HG03432 (cell line): ENCODE results near the gene ATXN8OS.
"Not testable (repeated sequence)": the region's sequence is repeated elsewhere in the genome, so short reads cannot be mapped to it uniquely, and the experiment has no call there.

ENCODE experiments used
- ATAC-seq: cut with Tn5 transposase; IDR thresholded peaks from one replicate; pipeline ENCODE4 v1.9.1; 2021; ENCODE audit warnings: mild to moderate bottlenecking, moderate library complexity; ENCODE audit not compliant: unreplicated experiment

The ATXN8OS gene

DNA sequence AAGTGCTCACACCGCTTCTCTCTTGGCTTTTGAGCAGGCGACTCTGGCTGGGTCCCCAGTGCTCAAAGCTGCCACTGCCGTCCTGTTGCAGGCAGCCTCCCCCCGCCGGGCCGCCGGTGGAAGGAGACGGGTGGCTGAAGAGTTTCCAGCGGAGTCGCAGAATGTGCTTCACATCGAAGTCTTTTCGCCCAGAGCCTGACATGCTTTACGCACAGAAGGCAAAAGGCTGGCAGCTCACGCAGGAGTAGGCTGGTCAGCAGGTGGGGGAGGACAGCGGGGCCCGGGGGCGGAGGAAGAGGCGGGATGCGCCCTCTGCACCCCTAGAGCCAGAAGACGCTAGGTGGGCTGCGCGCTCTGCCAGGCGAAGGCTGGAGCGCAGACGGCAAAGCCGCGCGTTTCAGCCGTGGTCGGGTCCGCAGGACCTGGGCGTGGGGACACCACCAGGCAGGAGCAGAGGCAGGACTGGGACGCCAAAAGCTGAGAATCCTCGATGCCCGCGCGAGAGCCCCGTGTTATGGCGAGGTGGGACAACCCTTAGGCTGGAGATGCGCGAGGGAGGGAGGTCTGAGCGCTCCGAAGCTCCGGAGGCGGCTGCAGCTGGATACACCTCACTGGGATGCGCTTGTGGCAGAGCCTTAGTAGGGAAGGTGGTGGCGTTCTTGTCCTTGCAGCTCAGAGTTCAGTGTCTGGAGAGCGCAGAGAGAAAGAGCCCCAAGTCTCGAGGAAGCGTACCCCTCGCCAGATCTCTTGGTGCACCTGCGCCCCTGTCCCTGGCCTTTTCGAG is at the start of gene ATXN8OS:
Gene ATXN8OS (plus strand): TSS at position 329 of the 784 bp plus-strand sequence.
- ATAC-seq = no peak

DNA sequence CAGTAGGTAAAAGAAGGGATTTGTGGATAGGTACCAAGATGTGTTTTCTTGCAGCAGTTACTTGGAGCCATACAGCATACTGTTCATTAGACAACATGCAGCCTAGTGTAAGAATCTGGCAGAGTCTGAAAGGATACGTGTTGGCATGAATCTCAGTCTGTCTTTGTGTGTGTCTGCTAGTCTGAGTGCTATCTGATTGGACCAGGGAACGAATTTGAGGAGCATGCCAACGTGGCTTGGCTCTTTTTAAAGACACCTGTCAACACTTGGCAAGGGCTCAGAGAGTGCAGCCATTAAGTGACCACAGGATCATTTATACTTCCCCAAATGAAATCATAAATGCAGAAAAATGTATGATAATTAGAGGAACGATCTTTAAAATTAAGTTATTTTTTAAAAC is 27.6 kb upstream of the ATXN8OS start:
- ATAC-seq = no peak

DNA sequence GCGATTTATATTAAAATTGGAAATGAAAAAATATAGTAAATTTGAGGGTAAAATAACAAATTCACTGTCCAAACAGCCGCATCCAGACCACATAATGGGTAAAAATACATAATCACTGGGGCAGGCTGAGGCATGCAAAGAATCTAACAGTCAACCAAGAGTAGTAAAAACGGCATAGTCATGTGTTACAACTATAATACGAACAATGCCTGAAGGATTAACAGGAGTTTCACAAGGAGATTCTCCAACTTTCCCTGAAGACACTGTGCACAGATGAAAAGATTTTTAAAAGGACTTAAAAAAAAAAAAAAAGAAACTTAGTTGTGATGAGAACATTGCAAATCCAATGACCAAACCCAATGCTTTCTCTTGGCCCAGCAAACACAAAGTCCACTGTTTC is 20.4 kb upstream of the ATXN8OS start:
- no peak for ATAC-seq

DNA sequence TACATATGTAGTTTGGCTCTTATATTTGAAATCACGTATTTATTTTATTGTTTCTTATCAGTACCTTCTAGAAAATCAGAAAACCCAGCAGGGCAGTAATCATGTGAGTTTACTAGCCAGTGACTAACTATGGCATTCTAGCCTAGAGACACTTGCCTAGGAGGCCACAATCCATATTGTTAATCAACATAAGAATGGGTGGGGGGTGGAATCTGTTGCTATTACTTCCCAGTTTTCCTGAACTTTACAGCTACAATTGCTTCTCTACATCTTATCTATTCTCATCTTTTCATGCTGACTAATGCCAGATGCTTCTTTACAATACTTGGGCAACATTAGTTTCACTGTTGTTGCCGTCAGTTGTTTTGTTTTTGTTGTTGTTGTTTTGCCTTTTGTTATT is 18.7 kb upstream of the ATXN8OS start:
- ATAC-seq = no peak

DNA sequence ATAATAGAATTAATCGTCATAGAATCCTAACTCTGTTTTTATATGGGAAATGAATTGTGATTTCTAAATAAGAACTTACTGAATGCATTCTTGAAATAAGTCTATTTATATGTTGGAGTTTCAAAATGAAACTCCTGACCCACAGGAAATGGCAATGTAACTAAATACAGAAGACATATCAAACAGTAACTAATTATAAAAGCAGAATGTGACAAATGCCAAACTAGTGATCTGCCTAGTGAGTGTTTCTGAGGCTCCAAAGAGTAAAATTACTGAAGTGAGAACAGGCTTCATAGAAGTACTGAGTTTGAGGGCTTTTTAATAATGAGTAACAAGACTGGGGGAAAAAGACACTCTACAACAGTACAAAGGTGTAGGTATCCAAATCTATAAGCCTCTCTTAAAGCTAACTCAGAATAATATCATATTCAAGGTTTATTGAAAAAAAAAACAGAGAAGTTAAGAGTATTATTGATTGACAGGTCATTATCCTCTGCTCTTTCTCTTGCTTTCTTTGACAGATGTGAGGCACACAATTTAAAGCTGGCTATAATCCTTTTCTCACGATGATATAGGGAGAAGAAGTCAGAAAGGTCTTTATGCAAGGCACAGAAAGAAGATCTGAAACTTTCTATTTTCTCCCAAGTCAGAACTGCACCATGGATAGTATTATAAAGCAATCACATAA is 17.4 kb upstream of the ATXN8OS start:
- peak; percentile 86 for ATAC-seq

DNA sequence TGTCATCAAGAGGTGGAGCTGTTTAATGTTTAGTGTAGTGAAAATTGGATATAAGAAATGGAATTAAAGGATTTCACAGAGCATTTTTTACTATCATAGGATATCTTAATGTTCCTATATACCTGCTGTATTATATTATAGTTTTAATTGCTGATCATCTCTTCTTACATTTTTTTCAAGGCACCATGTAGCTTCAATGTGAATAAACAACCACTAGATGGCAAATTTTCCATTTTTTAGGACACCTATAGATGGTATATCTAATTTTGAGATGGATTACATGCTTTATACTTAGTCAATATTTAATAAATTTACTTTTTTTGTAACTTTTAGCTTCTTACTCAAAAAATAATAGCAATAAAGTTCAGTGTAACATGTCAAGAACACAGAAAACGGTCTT is 9.0 kb upstream of the ATXN8OS start:
- ATAC-seq = peak; percentile 56

DNA sequence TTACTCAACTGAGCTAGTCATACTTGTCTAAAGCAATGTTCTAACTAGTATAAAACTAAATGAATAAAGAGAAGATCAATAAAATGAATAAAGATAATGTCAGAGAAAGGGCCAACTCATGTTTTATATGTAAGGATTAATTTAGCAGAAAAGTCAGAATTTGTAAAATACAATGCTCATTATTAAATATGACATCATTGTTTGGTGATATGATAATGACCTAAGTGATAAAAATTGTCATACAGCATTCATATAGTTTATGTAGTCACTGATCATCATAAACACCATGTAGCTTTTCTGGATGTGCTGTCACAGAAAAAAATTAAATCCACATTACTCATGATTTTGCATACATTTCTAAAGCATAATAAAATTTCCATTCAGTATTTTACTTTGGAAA is 3.1 kb upstream of the ATXN8OS start:
- no peak for ATAC-seq

DNA sequence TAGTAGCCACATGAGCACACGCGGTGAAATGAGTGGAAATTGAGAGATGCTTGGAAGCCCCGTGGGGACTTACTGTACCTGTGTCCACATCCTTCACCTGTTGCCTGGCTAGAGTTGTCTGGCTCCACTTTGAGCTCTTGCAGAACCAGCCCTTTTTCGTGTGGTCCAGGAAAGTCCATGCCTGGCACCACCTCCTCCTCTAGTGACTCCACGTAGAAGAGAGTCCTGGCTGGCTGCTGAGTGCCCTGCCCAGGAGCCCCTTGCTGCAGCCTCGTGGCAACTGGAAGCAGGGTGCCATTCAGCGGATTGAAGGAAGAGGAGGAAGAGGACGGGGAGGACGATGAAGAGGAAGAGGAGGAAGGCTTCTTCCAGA is 515 bp upstream of the ATXN8OS start:
- ATAC-seq = no peak

DNA sequence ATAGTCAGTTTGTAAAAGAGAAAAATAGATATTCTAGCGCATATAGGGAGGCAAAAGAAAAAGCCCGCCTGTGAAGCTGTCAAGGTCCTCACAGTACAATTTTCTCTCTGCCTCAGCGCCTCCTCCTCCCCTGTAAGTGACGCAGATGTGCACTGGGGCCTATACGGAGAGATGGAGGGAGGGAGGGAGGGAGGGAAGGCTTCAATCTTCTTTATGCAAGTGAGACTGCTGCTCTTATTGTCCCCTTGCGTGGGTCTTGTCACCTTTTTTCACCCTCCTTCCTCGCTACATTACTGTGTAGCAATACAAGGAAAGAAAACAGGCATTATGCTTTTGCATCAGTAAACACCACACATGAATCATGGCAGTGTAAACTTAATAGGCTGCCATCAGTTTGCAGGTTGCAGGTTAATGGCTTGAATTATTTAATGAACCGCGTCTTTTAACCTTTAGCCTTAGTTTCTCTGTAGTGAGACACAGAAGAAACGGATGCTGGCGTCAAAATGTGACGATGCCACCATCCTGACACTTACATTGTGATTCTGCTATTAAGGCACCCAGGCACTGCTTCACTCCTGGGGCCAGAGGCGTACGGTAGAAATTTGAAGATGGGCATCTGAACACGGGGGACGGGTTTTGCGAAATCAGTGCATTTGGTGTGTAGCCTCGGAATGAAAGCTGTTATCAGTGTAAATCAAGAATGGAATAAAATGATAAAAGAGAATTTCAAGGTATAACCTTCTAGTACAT is 905 bp downstream of the ATXN8OS start, which contains the start of gene KLHL1:
Gene KLHL1 (minus strand): TSS at position 97 of the 750 bp plus-strand sequence. CDS start 753 bp downstream, outside the sequence.
- no peak for ATAC-seq

DNA sequence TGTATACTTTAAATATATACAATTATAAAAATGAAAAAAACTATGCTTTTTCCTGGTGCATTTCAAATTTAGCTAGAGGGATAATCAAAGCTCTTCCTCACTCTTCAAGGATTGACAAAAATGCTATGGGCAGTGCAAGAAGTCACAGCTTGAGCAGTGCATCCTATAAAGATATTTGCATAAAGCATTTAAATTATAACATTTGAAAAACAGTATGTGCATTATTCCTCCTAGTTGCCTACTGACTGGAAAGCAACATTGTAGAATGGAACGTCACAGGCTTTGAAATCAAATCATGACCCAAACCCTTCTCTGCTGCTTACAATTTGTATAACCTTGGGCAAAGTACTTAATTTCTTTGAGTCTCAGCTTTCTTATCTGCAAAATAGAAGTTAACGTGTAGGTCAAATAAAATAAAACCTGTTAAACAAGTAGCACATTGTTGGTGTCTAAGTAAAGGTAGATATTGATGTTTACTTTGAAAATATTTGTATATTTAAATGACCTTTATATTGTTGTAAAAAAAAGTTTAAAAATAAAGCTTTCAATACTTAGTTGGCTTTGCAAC is 9.8 kb downstream of the ATXN8OS start:
- ATAC-seq = no peak

DNA sequence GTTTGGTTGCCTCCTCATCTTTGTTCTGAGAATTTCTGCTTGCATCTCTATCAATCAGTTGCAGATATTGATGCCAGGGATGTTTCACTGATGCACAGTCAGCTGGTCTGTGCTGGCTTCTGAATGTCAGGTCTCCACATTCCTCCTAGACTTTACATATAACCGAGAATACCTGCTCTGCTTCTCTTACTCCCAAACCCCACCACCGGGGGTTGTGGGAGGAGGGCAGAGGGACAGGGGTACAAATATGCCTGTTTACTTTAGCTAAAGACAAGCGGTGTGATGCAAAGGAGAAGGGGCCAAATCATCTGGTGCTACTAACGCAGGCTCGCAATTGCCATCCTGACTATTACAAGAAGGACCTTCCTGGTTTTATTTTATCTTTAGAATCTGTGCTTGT is 18.1 kb downstream of the ATXN8OS start:
- no peak for ATAC-seq

DNA sequence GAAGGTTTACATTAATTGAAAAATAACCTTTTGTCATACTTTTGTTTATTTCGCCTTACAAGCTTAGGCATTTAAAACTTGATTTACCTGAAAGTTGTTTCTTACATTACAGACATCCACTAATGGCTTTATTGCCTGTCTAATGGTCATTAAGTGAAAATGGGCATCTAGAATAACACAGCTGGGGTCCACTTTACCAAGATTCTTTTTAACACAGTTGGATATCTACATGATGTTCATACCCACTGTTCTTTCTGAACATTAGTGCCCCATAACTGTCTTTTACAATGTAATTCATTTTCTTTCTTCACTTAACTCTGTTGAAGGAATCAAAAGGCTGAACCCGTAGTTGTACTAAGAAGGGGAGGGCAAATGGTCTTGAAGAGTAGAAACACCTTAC is 20.5 kb downstream of the ATXN8OS start:
- ATAC-seq = no peak

DNA sequence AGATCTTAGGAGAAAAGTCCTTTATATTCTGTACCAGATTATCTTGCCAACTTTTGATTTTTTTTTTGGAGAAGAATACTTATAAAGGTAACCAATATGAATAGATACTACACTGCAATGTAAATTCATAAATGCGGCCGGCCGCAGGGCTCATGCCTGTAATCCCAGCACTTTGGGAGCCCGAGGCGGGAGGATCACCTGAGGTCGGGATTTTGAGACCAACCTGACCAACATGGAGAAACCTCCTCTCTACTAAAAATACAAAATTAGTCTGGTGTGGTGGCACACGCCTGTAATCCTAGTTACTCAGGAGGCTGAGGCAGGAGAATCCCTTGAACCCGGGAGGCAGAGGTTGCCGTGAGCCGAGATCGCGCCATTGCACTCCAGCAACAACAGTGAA is 35.0 kb downstream of the ATXN8OS start:
- ATAC-seq = not testable (repeated sequence)

DNA sequence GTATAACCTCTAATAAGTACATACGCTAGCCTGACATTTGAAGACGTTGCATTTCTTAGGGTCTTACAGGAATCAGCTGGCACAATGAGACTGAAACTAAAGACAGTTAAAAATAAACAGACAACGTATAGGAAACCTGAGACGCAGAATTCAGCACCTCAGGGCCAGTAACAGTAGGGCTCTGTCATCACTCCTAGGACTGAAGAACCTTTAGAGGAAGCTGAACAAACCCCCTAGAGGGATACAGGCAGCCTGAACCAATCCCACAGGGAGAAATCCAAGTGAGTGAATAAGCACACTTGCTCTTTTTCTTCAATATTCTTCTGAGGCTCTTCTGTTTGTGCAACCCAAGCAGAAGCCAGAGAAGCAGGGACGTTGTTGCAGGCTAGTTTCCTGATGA is 54.5 kb downstream of the ATXN8OS start:
- no peak for ATAC-seq

DNA sequence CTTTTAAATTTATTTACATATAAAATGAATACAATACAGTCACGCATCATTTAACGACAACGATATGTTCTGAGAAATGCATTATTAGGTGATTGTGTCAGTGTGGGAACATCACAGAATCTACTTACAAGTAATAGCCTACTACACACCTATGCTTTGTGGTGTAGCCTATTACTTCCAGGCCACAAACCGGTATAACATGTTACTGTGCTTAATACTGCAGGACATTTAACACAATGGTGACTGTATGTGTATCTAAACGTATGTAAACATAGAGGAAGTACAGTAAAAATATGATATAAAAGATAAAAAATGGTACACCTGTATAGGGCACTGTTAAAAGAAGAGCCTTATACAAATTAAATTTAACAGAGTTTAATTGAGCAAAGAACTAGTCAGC is 63.1 kb downstream of the ATXN8OS start:
- ATAC-seq = no peak

DNA sequence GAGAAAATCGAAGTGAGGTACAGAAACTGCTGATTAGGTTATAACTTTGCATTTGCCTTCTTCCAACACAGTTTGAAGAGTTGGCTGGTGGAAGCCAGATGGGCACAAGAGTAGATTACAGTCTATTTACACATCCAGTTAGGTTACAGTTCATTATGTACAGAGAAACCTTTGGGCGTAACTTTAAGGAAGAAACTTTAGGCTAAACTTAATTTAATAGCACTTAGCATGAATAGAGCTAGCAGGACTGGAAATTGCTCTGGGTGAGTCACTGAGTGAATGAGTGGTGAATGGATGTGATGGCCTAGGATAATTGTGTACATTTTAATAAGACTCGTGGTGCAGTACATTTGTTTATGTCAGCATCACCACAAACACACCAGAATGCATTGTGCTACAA is 63.5 kb downstream of the ATXN8OS start:
- no peak for ATAC-seq

DNA sequence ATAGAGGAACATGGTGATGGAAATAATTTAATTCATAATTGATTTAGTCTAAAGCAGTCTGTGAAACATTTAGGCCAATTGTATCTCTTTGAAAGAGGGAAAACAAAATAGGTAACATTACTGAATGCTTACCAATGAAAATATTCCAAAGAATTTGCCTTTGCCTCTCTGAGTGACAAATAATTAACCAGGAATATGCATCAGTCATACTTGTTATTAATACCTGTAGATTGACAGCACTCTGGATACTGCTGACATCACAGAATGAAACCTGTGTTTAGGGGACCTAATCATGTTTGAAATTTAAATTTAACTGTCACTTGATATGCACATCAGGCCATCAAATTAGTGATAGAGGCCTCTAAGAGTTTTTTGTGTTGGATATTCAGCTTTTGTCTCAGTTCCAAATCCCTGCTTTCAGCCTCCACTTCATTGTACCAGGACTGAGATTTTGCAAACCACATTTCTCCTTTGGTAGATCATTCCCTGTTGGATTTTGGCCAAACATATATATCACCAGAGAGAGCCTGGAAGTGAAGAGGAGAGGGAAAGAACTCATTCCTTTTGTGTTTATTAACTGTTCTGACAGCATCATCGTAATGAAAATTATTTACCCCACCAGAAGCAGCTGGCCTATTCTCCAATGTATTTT is 65.4 kb downstream of the ATXN8OS start:
- no peak for ATAC-seq

DNA sequence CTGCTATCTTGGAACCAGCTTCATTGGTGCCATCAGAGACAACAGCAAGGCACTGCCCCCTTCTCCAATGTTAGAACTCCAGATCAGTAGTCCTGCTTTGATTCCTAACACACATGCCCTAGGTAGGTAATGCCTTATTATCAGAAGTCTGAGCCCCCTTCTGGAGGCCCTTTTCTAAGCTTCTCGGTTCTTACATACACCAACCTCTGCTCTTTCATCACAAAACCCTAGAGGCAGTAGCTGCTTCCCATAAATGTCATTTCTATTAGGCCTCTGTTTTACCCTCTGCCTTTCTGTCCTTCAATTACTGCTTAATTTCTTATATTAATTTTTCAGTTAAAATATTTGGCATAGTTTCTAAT is 66.0 kb downstream of the ATXN8OS start:
- ATAC-seq = no peak

DNA sequence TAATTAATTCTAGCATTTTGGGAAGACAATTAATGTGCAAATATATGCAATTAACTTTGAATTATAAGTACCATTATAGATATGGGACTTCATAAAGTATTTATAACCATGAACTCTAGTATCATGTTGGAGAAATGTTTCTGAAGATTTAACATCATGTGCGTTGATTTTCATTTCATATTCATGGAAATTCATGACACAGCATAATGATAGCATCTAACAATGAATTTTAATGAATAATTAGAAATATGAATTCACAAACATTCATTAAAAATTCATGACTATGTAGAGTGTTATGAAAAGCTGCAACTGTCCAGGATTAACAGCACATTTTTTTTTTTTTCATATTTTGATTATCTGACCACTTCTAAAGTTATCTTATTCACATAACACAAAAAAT is 70.7 kb downstream of the ATXN8OS start:
- ATAC-seq = no peak
